GM21367 (cell line): Measurements from ENCODE around the gene ADCY9.
"Not testable (repeated sequence)": the region's sequence is repeated elsewhere in the genome, so short reads cannot be mapped to it uniquely, and the experiment has no call there.

Experiments
- ATAC-seq: cut with Tn5 transposase; IDR thresholded peaks from one replicate; pipeline ENCODE4 v1.9.1; 2021; ENCODE audit not compliant: unreplicated experiment

The ADCY9 gene

GRCh38 chr16:3983081-3983520, 133.1 kb downstream of the ADCY9 start:
- no peak for ATAC-seq

GRCh38 chr16:3982216-3982615, 134.0 kb downstream of the ADCY9 start:
- ATAC-seq: no peak

GRCh38 chr16:3980253-3981111, 135.8 kb downstream of the ADCY9 start:
- ATAC-seq: no peak

GRCh38 chr16:3979518-3979917, 136.7 kb downstream of the ADCY9 start:
- no peak for ATAC-seq

- no peak for ATAC-seq
Observed at GRCh38 chr16:3979070-3979469, 137.2 kb downstream of the ADCY9 start.

- ATAC-seq: no peak
Observed at GRCh38 chr16:3977376-3977775, 138.9 kb downstream of the ADCY9 start.

- ATAC-seq: no peak
Observed at GRCh38 chr16:3974751-3975150, 141.5 kb downstream of the ADCY9 start.

- no peak for ATAC-seq
Observed at GRCh38 chr16:3971706-3972105, 144.5 kb downstream of the ADCY9 start.

GRCh38 chr16:3971261-3971660, 145.0 kb downstream of the ADCY9 start:
- ATAC-seq: no peak

- no peak for ATAC-seq
Observed at GRCh38 chr16:3968551-3968950, 147.7 kb downstream of the ADCY9 start.

GRCh38 chr16:3966681-3967080, 149.6 kb downstream of the ADCY9 start:
- ATAC-seq: no peak

- no peak for ATAC-seq
Observed at GRCh38 chr16:3965781-3966582, 150.3 kb downstream of the ADCY9 start.

- ATAC-seq: no peak
Observed at GRCh38 chr16:3965306-3965705, 150.9 kb downstream of the ADCY9 start.

GRCh38 chr16:3964686-3965290, 151.5 kb downstream of the ADCY9 start:
- no peak for ATAC-seq

GRCh38 chr16:3963886-3964685, 152.2 kb downstream of the ADCY9 start:
- ATAC-seq: no peak

- no peak for ATAC-seq
Observed at GRCh38 chr16:3963203-3963602, 153.0 kb downstream of the ADCY9 start.

GRCh38 chr16:3961449-3961849, 154.8 kb downstream of the ADCY9 start:
- ATAC-seq: no peak

- ATAC-seq: not testable (repeated sequence)
Observed at GRCh38 chr16:3959926-3960590, 156.2 kb downstream of the ADCY9 start.

- ATAC-seq: no peak
Observed at GRCh38 chr16:3959148-3959547, 157.1 kb downstream of the ADCY9 start.

GRCh38 chr16:3957344-3957980, 158.8 kb downstream of the ADCY9 start:
- no peak for ATAC-seq
